Liver (tissue), 9 donors: ENCODE data around the gene DIP2C. TPM values are rescaled to one million over a fixed set of nuclear protein-coding genes. Genes with fewer than 3 reads are reported as not detected.

ENCODE experiments used
- DNase-seq: peaks from one replicate; pipeline ENCODE4 v3.0.0-alpha.2; 2017; ENCODE audit warnings: low spot score
- H3K27ac ChIP-seq, 2 donors: one replicate each; pipeline ENCODE4 v1.7.0; 2013; ENCODE audit warnings: inconsistent platforms in 2 of 2, low read length in 2 of 2, control low read depth in 1 of 2, low read depth in 1 of 2, mild to moderate bottlenecking in 1 of 2
- H3K27me3 ChIP-seq, 4 donors: one replicate each; pipeline versions ENCODE4 v1.6.1 to v1.7.0; 2013; ENCODE audit warnings: low read length in 3 of 4, inconsistent platforms in 1 of 4, mild to moderate bottlenecking in 1 of 4, moderate library complexity in 1 of 4; ENCODE audit not compliant: control insufficient read depth in 4 of 4, insufficient read depth in 4 of 4
- H3K36me3 ChIP-seq, 4 donors: one replicate each; pipeline versions ENCODE4 v1.6.1 to v1.7.0; 2013; ENCODE audit warnings: low read length in 3 of 4, mild to moderate bottlenecking in 3 of 4, low read depth in 1 of 4, moderate library complexity in 1 of 4; ENCODE audit not compliant: control insufficient read depth in 4 of 4, insufficient read depth in 3 of 4
- H3K4me1 ChIP-seq, 4 donors: one replicate each; pipeline versions ENCODE4 v1.6.1 to v1.7.0; 2013; ENCODE audit warnings: low read length in 3 of 4, mild to moderate bottlenecking in 3 of 4, moderate library complexity in 1 of 4; ENCODE audit not compliant: control insufficient read depth in 4 of 4, insufficient read depth in 4 of 4
- H3K4me3 ChIP-seq, 3 donors: one replicate each; pipeline versions ENCODE4 v1.6.1 to v1.7.0; 2013; ENCODE audit warnings: low read length in 3 of 3, control low read depth in 1 of 3, low read depth in 1 of 3, mild to moderate bottlenecking in 1 of 3
- H3K9ac ChIP-seq, 2 donors: one replicate each; pipeline ENCODE4 v1.7.0; 2013; ENCODE audit warnings: low read length in 2 of 2, mild to moderate bottlenecking in 2 of 2, moderate library complexity in 2 of 2, control low read depth in 1 of 2, low read depth in 1 of 2
- H3K9me3 ChIP-seq, 4 donors: one replicate each; pipeline versions ENCODE4 v1.6.1 to v1.7.0; 2013; ENCODE audit warnings: low read length in 3 of 4; ENCODE audit not compliant: control insufficient read depth in 4 of 4
- CTCF ChIP-seq: fragments of 150-350 bp; IDR thresholded peaks from 2 replicates; pipeline ENCODE4 v1.5.1; 2017; ENCODE audit warnings: improper control_type of control experiment, low read depth, low read length; ENCODE audit not compliant: missing input control
- EGR1 ChIP-seq, 2 donors: IDR thresholded peaks; 2 replicates each; pipeline ENCODE4 v1.6.1; 2016 to 2018; ENCODE audit warnings: antibody characterized with exemption in 2 of 2, low read depth in 2 of 2
- FOXA1 ChIP-seq: IDR thresholded peaks from 2 replicates; pipeline ENCODE4 v1.6.1; 2016; ENCODE audit warnings: antibody characterized with exemption
- FOXA2 ChIP-seq: IDR thresholded peaks from 2 replicates; pipeline ENCODE4 v1.6.1; 2016; ENCODE audit warnings: antibody characterized with exemption
- HNF4A ChIP-seq, 2 donors: conservative IDR thresholded peaks; 2 replicates each; pipeline ENCODE4 v1.6.1; 2016; ENCODE audit warnings: antibody characterized with exemption in 2 of 2, mild to moderate bottlenecking in 2 of 2
- HNF4G ChIP-seq: IDR thresholded peaks from 2 replicates; pipeline ENCODE4 v1.6.1; 2016; ENCODE audit warnings: antibody characterized with exemption
- JUND ChIP-seq, 2 donors: IDR thresholded peaks; 2 replicates each; pipeline ENCODE4 v1.6.1; 2016; ENCODE audit warnings: antibody characterized with exemption in 2 of 2
- NR2F2 ChIP-seq: IDR thresholded peaks from 2 replicates; pipeline ENCODE4 v1.6.1; 2016; ENCODE audit warnings: antibody characterized with exemption
- REST ChIP-seq: IDR thresholded peaks from 2 replicates; pipeline ENCODE4 v1.6.1; 2016; ENCODE audit warnings: antibody characterized with exemption, mild to moderate bottlenecking
- RXRA ChIP-seq, 2 donors: IDR thresholded peaks; 2 replicates each; pipeline ENCODE4 v1.6.1; 2017 to 2018; ENCODE audit warnings: antibody characterized with exemption in 2 of 2, mild to moderate bottlenecking in 1 of 2
- SP1 ChIP-seq: IDR thresholded peaks from 2 replicates; pipeline ENCODE4 v1.6.1; 2018; ENCODE audit warnings: antibody characterized with exemption, mild to moderate bottlenecking
- TAF1 ChIP-seq: conservative IDR thresholded peaks from 2 replicates; pipeline ENCODE4 v1.6.1; 2016; ENCODE audit warnings: antibody characterized with exemption, mild to moderate bottlenecking
- YY1 ChIP-seq: IDR thresholded peaks from 2 replicates; pipeline ENCODE4 v1.6.1; 2016; ENCODE audit warnings: antibody characterized with exemption, mild to moderate bottlenecking
- WGBS: extraction: QIAGEN DNeasy Blood & Tissue Kit; methylation state at CpG from one replicate; pipeline ENCODE4 v1.1.7; 2013; 5-methylcytosine and 5-hydroxymethylcytosine counted together
- polyA plus RNA-seq, 2 donors: library from polyadenylated mRNA; stranded (reverse) in 1 of 2; unstranded in 1 of 2; fragments of 200-250 nt in 1 of 2; fragments of >200 nt in 1 of 2; fragmentation: Nextera tagmentation in 1 of 2; extraction: Ambion mirVana in 1 of 2; gene quantifications; one replicate each; pipeline versions ENCODE4 v1.2.1 to v1.2.3, GENCODE V29; 2013 to 2015
- total RNA-seq, 2 donors: library from RNA; depleted of rRNA; stranded (reverse); fragments of >200 nt; gene quantifications; one replicate each; pipeline ENCODE4 v1.2.3, GENCODE V29; 2014
- TF ChIP-seq, protein P1 (sequence below): IDR thresholded peaks from 2 replicates; pipeline ENCODE4 v1.6.1; 2016; ENCODE audit warnings: antibody characterized with exemption
- TF ChIP-seq, protein P2 (sequence below): IDR thresholded peaks from 2 replicates; pipeline ENCODE4 v1.6.1; 2016; ENCODE audit warnings: antibody characterized with exemption
- TF ChIP-seq, protein P3 (sequence below): IDR thresholded peaks from 2 replicates; pipeline ENCODE4 v1.6.1; 2016; ENCODE audit warnings: antibody characterized with exemption
- donor health status: healthy.
- donor health status: healthy.
- donor health status: healthy.
- donor health status: healthy.
- donor health status: healthy.

DIP2C gene
- total and polyA plus RNA-seq, 4 donors: 4.2 to 12.2 (median 5.7) TPM

DNA sequence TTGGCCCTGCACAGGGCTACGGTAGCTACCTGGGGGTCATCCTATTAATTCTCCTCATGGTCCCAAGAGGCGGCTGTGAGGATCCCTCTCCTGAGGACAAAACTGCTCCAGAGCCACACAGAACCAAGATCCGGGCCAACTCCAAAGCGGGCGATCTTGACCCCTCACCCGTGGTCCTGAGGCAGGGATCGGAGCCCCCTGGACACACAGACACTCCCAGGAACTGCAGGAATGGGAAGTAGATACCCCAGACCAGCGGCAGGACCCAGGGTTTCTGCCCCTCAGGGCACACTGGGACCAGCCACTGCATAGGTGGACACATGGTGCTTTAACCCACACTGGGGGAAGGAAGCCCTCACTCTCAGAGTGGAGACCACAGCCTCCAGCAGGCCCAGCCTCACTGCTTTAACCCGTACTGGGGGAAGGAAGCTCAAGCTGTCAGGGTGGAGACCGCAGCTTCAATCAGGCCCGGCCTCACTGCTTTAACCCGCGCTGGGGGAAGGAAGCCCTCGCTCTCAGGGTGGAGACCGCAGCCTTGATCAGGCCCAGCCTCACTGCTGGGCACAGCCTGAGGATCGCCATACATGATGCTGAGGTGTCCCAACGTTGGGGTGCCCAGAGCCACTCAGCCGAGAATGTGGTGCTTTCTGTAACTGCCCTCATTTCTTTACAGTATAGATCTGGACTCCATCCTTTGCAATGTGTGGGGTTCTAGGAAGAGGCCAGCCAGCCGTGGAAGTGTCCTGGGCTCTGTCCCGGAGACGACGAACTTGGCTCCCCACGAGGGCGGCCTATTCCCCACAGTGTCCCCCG is 60.1 kb downstream of the DIP2C start:
- no peak overlapping the region for H3K27ac ChIP-seq
- no peaks in the 10 kb centered on the region for H3K4me1 ChIP-seq
- H3K9ac ChIP-seq: no peak overlapping the region
- no peaks in the 10 kb centered on the region for H3K36me3 ChIP-seq
- no peak overlapping the region for H3K4me3 ChIP-seq
- DNase-seq: no peak
- H3K27me3 ChIP-seq: no peaks in the 10 kb centered on the region
- TF ChIP-seq, protein P1, sequence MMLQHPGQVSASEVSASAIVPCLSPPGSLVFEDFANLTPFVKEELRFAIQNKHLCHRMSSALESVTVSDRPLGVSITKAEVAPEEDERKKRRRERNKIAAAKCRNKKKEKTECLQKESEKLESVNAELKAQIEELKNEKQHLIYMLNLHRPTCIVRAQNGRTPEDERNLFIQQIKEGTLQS: no peak
- TF ChIP-seq NR2F2: no peak
- no peak for TF ChIP-seq CTCF
- no peak for TF ChIP-seq SP1
- no peak for TF ChIP-seq HNF4A (conservative IDR thresholded peaks at IDR 0.05)
- no peak for TF ChIP-seq REST
- no peak for TF ChIP-seq FOXA2
- TF ChIP-seq FOXA1: no peak
- TF ChIP-seq, protein P2, sequence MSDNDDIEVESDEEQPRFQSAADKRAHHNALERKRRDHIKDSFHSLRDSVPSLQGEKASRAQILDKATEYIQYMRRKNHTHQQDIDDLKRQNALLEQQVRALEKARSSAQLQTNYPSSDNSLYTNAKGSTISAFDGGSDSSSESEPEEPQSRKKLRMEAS: no peak
- TF ChIP-seq, protein P3, sequence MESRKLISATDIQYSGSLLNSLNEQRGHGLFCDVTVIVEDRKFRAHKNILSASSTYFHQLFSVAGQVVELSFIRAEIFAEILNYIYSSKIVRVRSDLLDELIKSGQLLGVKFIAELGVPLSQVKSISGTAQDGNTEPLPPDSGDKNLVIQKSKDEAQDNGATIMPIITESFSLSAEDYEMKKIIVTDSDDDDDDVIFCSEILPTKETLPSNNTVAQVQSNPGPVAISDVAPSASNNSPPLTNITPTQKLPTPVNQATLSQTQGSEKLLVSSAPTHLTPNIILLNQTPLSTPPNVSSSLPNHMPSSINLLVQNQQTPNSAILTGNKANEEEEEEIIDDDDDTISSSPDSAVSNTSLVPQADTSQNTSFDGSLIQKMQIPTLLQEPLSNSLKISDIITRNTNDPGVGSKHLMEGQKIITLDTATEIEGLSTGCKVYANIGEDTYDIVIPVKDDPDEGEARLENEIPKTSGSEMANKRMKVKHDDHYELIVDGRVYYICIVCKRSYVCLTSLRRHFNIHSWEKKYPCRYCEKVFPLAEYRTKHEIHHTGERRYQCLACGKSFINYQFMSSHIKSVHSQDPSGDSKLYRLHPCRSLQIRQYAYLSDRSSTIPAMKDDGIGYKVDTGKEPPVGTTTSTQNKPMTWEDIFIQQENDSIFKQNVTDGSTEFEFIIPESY: no peak
- no peak for TF ChIP-seq HNF4G
- no peaks in the 10 kb centered on the region for H3K9me3 ChIP-seq
- WGBS: 91% methylated on average over 25 of the region's 25 CpGs

- Histone ChIP-seq H3K27ac (no peak overlapping the region), H3K9ac (no peak overlapping the region), H3K27me3 (no peaks in the 10 kb centered on the region), H3K36me3 (no peaks in the 10 kb centered on the region), H3K9me3 (no peaks in the 10 kb centered on the region), H3K4me3 (no peak overlapping the region), H3K4me1 (no peaks in the 10 kb centered on the region)
- no peak for DNase-seq
- WGBS: 88% methylated on average over 19 of the region's 19 CpGs
- no peak for TF ChIP-seq HNF4A (conservative IDR thresholded peaks at IDR 0.05)
- no peak for TF ChIP-seq NR2F2
- TF ChIP-seq, protein P2: no peak
- TF ChIP-seq YY1: no peak
- TF ChIP-seq EGR1 (IDR thresholded peaks at IDR 0.05; ENCODE audit: low read depth in 2 of 2): no peak
- TF ChIP-seq RXRA (IDR thresholded peaks at IDR 0.05): no peak
- TF ChIP-seq CTCF: no peak
- TF ChIP-seq TAF1: no peak
- no peak for TF ChIP-seq FOXA2
- no peak for TF ChIP-seq SP1
- TF ChIP-seq JUND (IDR thresholded peaks at IDR 0.05): no peak
- no peak for TF ChIP-seq FOXA1
Measured at GRCh38 chr10:628386-629045, 61.0 kb downstream of the DIP2C start.
